Measurements from ENCODE around the gene ADCY5.

The ADCY5 gene

DNA sequence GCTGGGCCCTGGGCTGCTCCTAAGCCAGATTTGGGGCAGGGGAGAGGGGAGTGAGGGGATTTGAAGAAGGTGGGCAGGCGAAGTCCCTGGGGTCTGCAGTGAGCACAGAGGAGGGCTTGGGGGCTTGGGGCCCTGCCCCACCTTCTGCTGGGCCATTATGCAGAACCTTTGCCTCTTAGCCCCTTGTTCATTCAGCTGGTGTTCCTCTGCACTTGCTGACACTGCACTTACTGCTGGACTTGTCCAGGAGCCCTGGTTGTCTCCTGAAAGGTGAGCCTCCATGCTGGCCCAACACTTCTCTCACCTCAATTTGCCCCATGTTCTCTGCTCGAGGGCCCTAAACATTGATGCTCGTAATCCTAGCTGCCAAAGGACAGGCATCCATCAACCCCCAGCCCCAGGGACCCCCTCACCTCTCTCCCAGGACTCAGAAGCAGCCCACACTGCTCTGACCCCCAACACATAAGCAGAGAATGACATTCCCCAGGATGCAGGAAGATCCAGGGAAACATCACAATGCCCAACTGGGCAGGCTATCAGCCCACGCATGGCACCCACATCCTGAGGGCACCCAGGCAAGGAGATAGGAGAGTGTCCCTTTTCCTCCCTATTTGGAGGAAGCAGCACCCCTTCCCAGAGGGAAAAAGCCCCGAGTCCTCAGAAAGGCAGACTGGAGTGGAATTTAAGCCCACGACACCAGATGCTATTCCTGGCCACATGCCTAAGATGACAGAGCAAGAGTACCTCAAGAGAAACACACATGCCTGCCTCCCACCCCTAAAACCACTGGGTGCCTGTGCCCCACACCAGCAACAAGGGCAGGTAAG lies 76.8 kb downstream of the ADCY5 start:
- no peak overlapping the region for H3K4me3 ChIP-seq (ENCODE audit: low read depth, low read length)
- TF ChIP-seq, protein P1, sequence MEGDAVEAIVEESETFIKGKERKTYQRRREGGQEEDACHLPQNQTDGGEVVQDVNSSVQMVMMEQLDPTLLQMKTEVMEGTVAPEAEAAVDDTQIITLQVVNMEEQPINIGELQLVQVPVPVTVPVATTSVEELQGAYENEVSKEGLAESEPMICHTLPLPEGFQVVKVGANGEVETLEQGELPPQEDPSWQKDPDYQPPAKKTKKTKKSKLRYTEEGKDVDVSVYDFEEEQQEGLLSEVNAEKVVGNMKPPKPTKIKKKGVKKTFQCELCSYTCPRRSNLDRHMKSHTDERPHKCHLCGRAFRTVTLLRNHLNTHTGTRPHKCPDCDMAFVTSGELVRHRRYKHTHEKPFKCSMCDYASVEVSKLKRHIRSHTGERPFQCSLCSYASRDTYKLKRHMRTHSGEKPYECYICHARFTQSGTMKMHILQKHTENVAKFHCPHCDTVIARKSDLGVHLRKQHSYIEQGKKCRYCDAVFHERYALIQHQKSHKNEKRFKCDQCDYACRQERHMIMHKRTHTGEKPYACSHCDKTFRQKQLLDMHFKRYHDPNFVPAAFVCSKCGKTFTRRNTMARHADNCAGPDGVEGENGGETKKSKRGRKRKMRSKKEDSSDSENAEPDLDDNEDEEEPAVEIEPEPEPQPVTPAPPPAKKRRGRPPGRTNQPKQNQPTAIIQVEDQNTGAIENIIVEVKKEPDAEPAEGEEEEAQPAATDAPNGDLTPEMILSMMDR (IDR thresholded peaks at IDR 0.05; ENCODE audit: low read depth, low read length, missing control alignments), result no peak
- no peak for DNase-seq (ENCODE audit: low read depth)

DNA sequence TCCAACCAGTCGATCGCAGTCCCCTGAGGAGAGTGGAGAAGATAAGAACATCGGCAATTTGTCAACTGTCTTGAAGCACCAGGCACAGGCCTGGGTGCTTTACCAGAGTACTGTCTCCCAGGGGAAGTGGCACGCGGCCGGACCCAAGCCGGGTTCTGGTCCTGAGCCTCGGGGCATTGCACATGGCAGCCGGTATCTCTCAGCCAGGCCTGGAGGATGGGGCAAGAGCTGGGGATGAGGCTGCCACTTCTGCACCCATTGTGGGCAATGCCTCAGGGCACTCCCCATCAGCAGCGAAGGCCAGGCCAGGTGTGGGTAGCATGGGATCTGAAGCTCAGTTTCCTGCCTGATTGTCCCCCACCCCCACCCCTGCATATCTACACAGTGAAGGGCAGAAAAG lies 77.5 kb downstream of the ADCY5 start:
- no peak overlapping the region for H3K4me3 ChIP-seq (ENCODE audit: low read depth, low read length)
- no peak for DNase-seq (ENCODE audit: low read depth)
- TF ChIP-seq, protein P1 (IDR thresholded peaks at IDR 0.05; ENCODE audit: low read depth, low read length, missing control alignments), result no peak

DNA sequence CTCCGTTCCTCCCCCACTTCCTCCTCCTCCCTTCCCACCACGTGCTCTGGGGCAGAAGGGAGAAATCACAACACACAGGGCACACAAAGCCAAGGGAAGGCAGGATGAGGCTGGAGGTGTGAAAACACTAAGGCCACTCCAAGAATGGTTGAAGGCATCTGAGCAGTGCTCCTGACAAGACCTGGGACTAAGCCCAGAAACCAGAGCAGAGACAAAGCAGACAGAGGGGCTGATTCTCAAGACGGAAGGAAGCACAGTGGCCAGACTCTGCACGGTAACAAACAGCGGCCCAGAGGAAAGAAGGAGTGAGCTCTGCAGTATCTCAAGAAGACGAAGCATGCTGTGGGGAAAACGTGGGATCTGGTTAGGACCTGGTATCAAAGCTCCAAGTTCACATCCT lies 78.1 kb downstream of the ADCY5 start:
- TF ChIP-seq, protein P1 (IDR thresholded peaks at IDR 0.05; ENCODE audit: low read depth, low read length, missing control alignments), result no peak
- no peak for DNase-seq (ENCODE audit: low read depth)

DNA sequence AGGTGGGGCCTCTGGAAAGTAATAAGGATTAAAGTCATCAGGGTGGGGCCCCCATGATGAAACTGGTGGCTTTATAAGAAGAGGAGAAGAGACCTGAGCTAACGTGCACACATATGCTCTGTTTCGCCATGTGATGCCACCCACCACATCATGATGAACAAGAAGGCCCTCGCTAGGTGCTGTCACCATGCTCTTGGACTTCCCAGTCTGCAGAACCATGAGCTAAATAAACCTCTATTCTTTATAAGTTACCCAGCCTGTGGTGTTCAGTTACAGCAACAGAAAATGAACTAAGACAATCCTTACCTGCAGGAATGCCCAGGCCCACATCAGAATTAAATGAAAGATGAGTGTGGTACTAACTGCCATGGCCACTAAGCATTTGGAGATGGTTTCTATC lies 79.8 kb downstream of the ADCY5 start:
- TF ChIP-seq, protein P1 (IDR thresholded peaks at IDR 0.05; ENCODE audit: low read depth, low read length, missing control alignments), result no peak
- no peak overlapping the region for H3K4me3 ChIP-seq (ENCODE audit: low read depth, low read length)
- DNase-seq (ENCODE audit: low read depth), result no peak

More for the DNA sequence above, 78.1 kb downstream of the ADCY5 start:
- no peak overlapping the region for H3K4me3 ChIP-seq (ENCODE audit: low read depth, low read length)

DNA sequence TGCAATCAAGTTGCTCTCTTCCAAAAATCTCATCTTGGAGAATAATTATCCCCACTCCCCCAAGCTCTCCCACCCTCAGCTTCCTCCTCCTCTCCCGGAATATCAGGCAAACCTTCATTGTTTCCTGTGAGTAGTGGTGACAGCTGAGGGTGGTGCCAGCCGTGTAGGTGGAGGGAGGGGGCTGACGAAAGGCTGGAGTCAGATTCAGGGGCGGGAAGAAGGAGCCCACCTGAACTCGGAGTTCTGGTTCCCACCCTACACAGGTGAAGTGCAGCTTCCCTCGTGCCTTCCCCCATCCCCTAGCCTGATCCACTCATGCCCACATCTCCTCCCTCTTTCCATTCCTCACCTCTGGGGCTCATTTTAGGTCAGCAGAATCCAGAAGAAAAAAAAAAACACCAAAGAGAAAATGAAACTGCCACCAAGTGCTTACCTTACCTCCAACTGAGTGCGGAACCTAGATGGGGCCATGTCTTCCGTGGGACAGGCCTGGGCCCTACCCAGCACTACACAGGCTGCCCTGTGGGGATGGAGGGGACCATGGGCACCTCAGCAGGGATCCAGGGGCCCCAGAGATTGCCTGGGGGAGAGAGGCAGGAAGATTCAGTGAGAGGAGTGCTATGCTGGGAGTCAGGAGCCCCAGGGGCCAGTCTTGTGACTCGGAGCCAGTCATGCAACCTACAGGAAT lies 81.3 kb downstream of the ADCY5 start:
- TF ChIP-seq, protein P1 (IDR thresholded peaks at IDR 0.05; ENCODE audit: low read depth, low read length, missing control alignments), result no peak
- no peak overlapping the region for H3K4me3 ChIP-seq (ENCODE audit: low read depth, low read length)
- no peak for DNase-seq (ENCODE audit: low read depth)

DNA sequence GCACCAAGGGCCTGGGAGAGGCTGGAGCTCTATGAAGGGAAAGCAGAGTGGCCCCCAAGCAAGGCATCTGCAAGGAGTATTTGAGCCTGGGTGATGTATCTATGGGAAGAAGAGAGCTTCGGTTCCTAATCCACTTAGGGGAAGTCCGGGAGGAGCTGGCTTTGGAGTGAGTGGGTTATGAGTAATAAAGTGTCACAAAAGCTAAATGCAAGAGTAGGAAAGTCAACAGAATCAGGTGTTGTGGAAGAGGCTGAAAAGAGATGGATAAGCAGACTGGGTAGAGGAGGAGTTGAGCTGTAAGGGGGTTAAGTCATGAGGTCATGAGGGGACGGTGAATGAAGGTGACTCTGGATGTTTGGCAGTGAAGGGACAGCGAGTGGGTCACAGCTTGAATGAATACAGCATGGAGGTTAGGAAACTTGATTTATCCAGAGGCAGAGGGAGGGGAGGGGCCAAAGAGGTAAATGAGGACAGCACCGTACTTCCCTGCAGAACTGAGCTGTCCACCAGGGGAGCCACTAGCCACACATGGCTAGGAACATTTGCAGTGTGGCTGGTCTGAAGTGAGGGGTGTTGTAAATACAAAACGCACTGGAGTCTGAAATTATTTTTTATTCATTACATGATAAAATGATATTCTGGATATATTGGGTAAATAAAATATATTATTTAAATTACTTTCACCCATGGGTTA lies 83.3 kb downstream of the ADCY5 start:
- no peak for DNase-seq (ENCODE audit: low read depth)
- H3K4me3 ChIP-seq (ENCODE audit: low read depth, low read length), result no peak overlapping the region
- TF ChIP-seq, protein P1 (IDR thresholded peaks at IDR 0.05; ENCODE audit: low read depth, low read length, missing control alignments), result peak; percentile 47

All from GM12864 (cell line).